Measurements from ENCODE around the gene MUL1. TPM values are rescaled to one million over a fixed set of nuclear protein-coding genes. Genes with fewer than 3 reads are reported as not detected.

MUL1 gene
- total RNA-seq, 1 donor from 2014 or later, result 22.1 TPM

GRCh38 chr1:20481643-20482498, 26.1 kb downstream of the MUL1 start:
- no peak for DNase-seq (ENCODE audit: low read depth)
- no peaks in the 10 kb centered on the region for H3K36me3 ChIP-seq (ENCODE audit: control insufficient read depth, insufficient read depth, low read length)
- H3K4me3 ChIP-seq (ENCODE audit: low read depth, low read length), result no peak overlapping the region
- FAIRE-seq, result no peak
- no peak for TF ChIP-seq CTCF (IDR thresholded peaks at IDR 0.05; ENCODE audit: insufficient read depth, low read length, severe bottlenecking)
- no peaks in the 10 kb centered on the region for H3K27me3 ChIP-seq (ENCODE audit: control insufficient read depth, insufficient read depth, low read length)

DNA sequence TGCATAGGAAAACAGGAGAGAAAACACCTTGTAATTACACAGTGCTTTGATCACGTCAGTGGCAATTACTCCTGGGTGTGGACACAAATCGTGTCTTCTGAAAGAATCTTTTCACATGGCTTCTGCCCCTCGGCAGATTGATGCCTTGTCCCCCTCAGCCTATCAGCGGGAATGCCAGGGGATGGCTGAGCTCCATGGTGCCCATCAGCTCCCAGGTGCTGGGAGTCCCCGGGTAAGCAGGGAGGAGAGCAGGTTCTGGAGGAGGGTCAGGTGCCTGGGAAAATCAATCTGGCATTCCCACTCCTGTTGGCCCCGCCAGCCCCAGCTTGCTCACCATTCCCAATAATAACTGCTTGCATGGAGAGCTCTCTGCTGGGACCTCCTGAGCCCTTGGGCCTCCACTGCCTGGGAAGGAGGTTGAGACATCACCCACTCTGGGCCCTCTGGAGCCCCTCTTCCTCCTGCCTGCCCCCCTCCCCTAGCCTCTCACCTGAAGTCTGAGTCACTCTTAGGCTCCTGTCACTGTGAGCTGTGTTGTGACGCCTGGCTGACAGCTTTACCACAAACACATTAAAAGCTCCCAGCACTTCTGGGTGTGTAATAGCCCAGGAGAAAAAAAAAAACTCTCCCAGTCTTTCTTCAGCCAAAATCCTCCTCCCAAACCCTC, 26.9 kb downstream of the MUL1 start:
- FAIRE-seq, result no peak
- peak; percentile 56 for DNase-seq (ENCODE audit: low read depth)
- H3K36me3 ChIP-seq (ENCODE audit: control insufficient read depth, insufficient read depth, low read length), result no peaks in the 10 kb centered on the region
- no peak overlapping the region for H3K4me3 ChIP-seq (ENCODE audit: low read depth, low read length)
- no peak for TF ChIP-seq CTCF (IDR thresholded peaks at IDR 0.05; ENCODE audit: insufficient read depth, low read length, severe bottlenecking)
- H3K27me3 ChIP-seq (ENCODE audit: control insufficient read depth, insufficient read depth, low read length), result no peaks in the 10 kb centered on the region

DNA sequence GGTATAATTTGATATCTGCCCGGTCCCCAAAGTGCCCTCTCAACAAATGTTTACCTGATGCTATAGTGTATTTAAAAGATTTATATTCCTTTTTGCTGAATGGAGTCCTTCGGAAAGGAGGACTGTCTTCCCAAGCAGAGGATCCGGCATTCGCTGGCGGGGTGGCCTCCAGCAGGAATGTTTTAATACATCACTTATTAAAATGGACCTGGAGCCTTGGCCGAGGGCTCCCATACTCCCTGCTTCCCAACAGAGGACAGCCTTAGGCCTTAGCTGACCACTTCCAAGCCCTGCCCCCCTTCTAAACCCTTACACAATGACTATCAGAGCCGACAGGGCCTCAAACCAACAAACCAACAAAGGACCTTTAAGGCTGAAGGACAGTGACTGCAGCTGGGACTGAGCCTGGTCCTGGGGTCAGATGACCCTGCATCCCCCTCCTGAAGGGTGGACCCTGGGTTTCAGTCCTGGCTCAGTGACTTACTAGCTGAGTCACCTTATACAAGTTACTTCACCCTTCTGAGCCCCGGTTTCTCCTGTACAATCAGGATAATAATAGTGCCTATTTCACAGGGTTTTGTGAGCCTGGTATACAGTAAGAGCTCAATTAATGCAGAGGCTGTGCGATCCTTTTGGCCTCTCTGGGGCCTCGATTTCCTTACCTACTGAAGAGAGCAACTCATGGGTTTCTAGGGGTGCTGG, 27.6 kb downstream of the MUL1 start:
- no peak for TF ChIP-seq CTCF (IDR thresholded peaks at IDR 0.05; ENCODE audit: insufficient read depth, low read length, severe bottlenecking)
- DNase-seq (ENCODE audit: low read depth) (peak; percentile 33), FAIRE-seq (no peak)
- no peak overlapping the region for H3K4me3 ChIP-seq (ENCODE audit: low read depth, low read length)
- no peaks in the 10 kb centered on the region for H3K36me3 ChIP-seq (ENCODE audit: control insufficient read depth, insufficient read depth, low read length)
- H3K27me3 ChIP-seq (ENCODE audit: control insufficient read depth, insufficient read depth, low read length), result no peaks in the 10 kb centered on the region

- FAIRE-seq (no peak), DNase-seq (ENCODE audit: low read depth) (no peak)
- TF ChIP-seq CTCF (IDR thresholded peaks at IDR 0.05; ENCODE audit: insufficient read depth, low read length, severe bottlenecking), result no peak
- Histone ChIP-seq H3K4me3 (ENCODE audit: low read depth, low read length) (no peak overlapping the region), H3K27me3 (ENCODE audit: control insufficient read depth, insufficient read depth, low read length) (no peaks in the 10 kb centered on the region), H3K36me3 (ENCODE audit: control insufficient read depth, insufficient read depth, low read length) (no peaks in the 10 kb centered on the region)
These were observed 28.1 kb downstream of the MUL1 start for GRCh38 chr1:20479840-20480239.

- Histone ChIP-seq H3K4me3 (ENCODE audit: low read depth, low read length) (no peak overlapping the region), H3K27me3 (ENCODE audit: control insufficient read depth, insufficient read depth, low read length) (no peaks in the 10 kb centered on the region), H3K36me3 (ENCODE audit: control insufficient read depth, insufficient read depth, low read length) (no peaks in the 10 kb centered on the region)
- no peak for DNase-seq (ENCODE audit: low read depth)
- peak; percentile 68 for FAIRE-seq
- no peak for TF ChIP-seq CTCF (IDR thresholded peaks at IDR 0.05; ENCODE audit: insufficient read depth, low read length, severe bottlenecking)
These were observed 29.8 kb downstream of the MUL1 start for GRCh38 chr1:20478057-20478635.
